Neuronal stem cell (in vitro differentiated cells): ENCODE data around the gene NRTN.
"Not testable (repeated sequence)": the region's sequence is repeated elsewhere in the genome, so short reads cannot be mapped to it uniquely, and the experiment has no call there.

Experiments
- DNase-seq: peaks from one replicate; pipeline ENCODE4 v3.0.0-alpha.2; 2013; ENCODE audit warnings: low spot score
- H2AFZ ChIP-seq: one replicate; pipeline ENCODE4 v1.6.1; 2013; ENCODE audit warnings: mild to moderate bottlenecking, low read length, inconsistent platforms
- H2AK5ac ChIP-seq: 2 replicates; pipeline ENCODE4 v1.6.1; 2013; ENCODE audit warnings: low read depth, mild to moderate bottlenecking, inconsistent platforms, low read length, moderate library complexity, mixed read lengths
- H2BK120ac ChIP-seq: 2 replicates; pipeline ENCODE4 v1.6.1; 2013; ENCODE audit warnings: low read depth, mild to moderate bottlenecking, inconsistent platforms, low read length, moderate library complexity, mixed read lengths
- H2BK12ac ChIP-seq: one replicate; pipeline ENCODE4 v1.6.1; 2013; ENCODE audit warnings: low read length, inconsistent platforms
- H2BK15ac ChIP-seq: 2 replicates; pipeline ENCODE4 v1.6.1; 2013; ENCODE audit warnings: mild to moderate bottlenecking, low read length, inconsistent platforms, mixed read lengths
- H2BK5ac ChIP-seq: one replicate; pipeline ENCODE4 v1.6.1; 2013; ENCODE audit warnings: inconsistent platforms, mild to moderate bottlenecking, low read length, moderate library complexity
- H3K14ac ChIP-seq: one replicate; pipeline ENCODE4 v1.6.1; 2013; ENCODE audit warnings: low read length, inconsistent platforms
- H3K18ac ChIP-seq: 2 replicates; pipeline ENCODE4 v1.6.1; 2013; ENCODE audit warnings: low read length, inconsistent platforms
- H3K23ac ChIP-seq: 2 replicates; pipeline ENCODE4 v1.6.1; 2013; ENCODE audit warnings: low read depth, mild to moderate bottlenecking, mixed read lengths, low read length, inconsistent platforms; ENCODE audit not compliant: poor library complexity
- H3K27ac ChIP-seq: replicated peaks from 3 replicates; pipeline ENCODE4 v1.5.1; 2013; ENCODE audit warnings: low read length, inconsistent platforms
- H3K27me3 ChIP-seq, 3 experiments: 2 replicates each; pipeline ENCODE4 v1.6.1; 2013; ENCODE audit warnings: low read length in 3 of 3, mild to moderate bottlenecking in 2 of 3, inconsistent platforms in 1 of 3, low read depth in 1 of 3, mixed read lengths in 1 of 3, moderate library complexity in 1 of 3; ENCODE audit not compliant: control insufficient read depth in 3 of 3, insufficient read depth in 3 of 3
- H3K36me3 ChIP-seq, 2 donors: replicated peaks in 1 of 2; 2 replicates each; pipeline ENCODE4 v1.6.1; 2013; ENCODE audit warnings: low read length in 2 of 2; ENCODE audit not compliant: control insufficient read depth in 2 of 2, insufficient read depth in 2 of 2
- H3K4ac ChIP-seq: 2 replicates; pipeline ENCODE4 v1.6.1; 2013; ENCODE audit warnings: inconsistent platforms, mild to moderate bottlenecking, low read length, moderate library complexity
- H3K4me1 ChIP-seq, 2 donors: 1 replicate in 1 of 2; 2 replicates in 1 of 2; pipeline ENCODE4 v1.6.1; 2013; ENCODE audit warnings: low read length in 2 of 2, low read depth in 1 of 2; ENCODE audit not compliant: control insufficient read depth in 2 of 2, insufficient read depth in 1 of 2
- H3K4me2 ChIP-seq: one replicate; pipeline ENCODE4 v1.6.1; 2013; ENCODE audit warnings: mild to moderate bottlenecking, low read length, inconsistent platforms; ENCODE audit not compliant: insufficient read depth, poor library complexity, severe bottlenecking
- H3K4me3 ChIP-seq, 2 donors: 2 replicates each; pipeline ENCODE4 v1.5.1; 2013; ENCODE audit warnings: low read length in 2 of 2, mild to moderate bottlenecking in 2 of 2, inconsistent platforms in 1 of 2, moderate library complexity in 1 of 2
- H3K79me1 ChIP-seq: one replicate; pipeline ENCODE4 v1.6.1; 2013; ENCODE audit warnings: low read depth, mild to moderate bottlenecking, inconsistent platforms, low read length, moderate library complexity
- H3K9ac ChIP-seq: one replicate; pipeline ENCODE4 v1.6.1; 2013; ENCODE audit warnings: mild to moderate bottlenecking, low read depth, low read length, inconsistent platforms; ENCODE audit not compliant: poor library complexity
- H3K9me3 ChIP-seq, 2 donors: replicated peaks in 1 of 2; 2 replicates each; pipeline versions ENCODE3 to v1.6.1; 2013; ENCODE audit warnings: low read length in 2 of 2, mild to moderate bottlenecking in 2 of 2, inconsistent platforms in 1 of 2, low read depth in 1 of 2, mixed read lengths in 1 of 2, moderate library complexity in 1 of 2; ENCODE audit not compliant: control insufficient read depth in 2 of 2, insufficient read depth in 1 of 2
- H4K8ac ChIP-seq: one replicate; pipeline ENCODE4 v1.6.1; 2013; ENCODE audit warnings: low read depth, mild to moderate bottlenecking, inconsistent platforms, low read length, moderate library complexity
- H4K91ac ChIP-seq: one replicate; pipeline ENCODE4 v1.6.1; 2013; ENCODE audit warnings: low read length, low read depth, mild to moderate bottlenecking, inconsistent platforms; ENCODE audit not compliant: poor library complexity
- WGBS, 2 donors: extraction: QIAGEN DNeasy Blood & Tissue Kit; methylation state at CpG; one replicate each; pipeline ENCODE4 v1.1.7; 2013; ENCODE audit warnings: missing lambda C conversion rate in 2 of 2, mixed read lengths in 1 of 2; ENCODE audit not compliant: insufficient read length in 2 of 2, insufficient replicate concordance in 1 of 2; ENCODE audit errors: extremely low coverage in 2 of 2; 5-methylcytosine and 5-hydroxymethylcytosine counted together

NRTN gene

DNA sequence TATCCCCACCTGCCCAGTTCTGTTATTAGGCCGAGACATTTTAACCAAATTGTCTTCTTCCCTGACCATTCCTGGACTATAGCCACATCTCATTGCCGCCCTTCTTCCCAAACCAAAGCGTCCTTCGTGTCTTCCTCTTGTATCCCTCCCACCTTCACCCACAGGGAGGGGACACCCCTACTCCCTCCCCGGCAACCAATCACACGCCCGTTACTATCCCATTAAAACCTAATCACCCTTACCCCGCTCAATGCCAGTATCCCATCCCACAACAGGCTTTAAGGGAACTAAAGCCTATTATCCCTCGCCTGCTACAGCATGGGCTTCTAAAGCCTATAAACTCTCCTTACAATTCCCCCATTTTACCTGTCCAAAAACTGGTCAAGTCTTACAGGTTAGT lies 50.3 kb downstream of the NRTN start:
- not testable (repeated sequence) for H2AFZ ChIP-seq, H2BK12ac ChIP-seq, H3K4me3 ChIP-seq, H3K23ac ChIP-seq, H3K9ac ChIP-seq, H3K27ac ChIP-seq, H3K14ac ChIP-seq, H2BK5ac ChIP-seq, H3K4ac ChIP-seq, H3K36me3 ChIP-seq, H3K79me1 ChIP-seq, H3K4me2 ChIP-seq, DNase-seq, H2AK5ac ChIP-seq, H2BK15ac ChIP-seq, H4K91ac ChIP-seq, H3K4me1 ChIP-seq, H2BK120ac ChIP-seq, H3K18ac ChIP-seq, H3K9me3 ChIP-seq, H3K27me3 ChIP-seq, H4K8ac ChIP-seq
- no CpG with 5 or more reads among the region's 9 CpGs for WGBS, 2 donors

DNA sequence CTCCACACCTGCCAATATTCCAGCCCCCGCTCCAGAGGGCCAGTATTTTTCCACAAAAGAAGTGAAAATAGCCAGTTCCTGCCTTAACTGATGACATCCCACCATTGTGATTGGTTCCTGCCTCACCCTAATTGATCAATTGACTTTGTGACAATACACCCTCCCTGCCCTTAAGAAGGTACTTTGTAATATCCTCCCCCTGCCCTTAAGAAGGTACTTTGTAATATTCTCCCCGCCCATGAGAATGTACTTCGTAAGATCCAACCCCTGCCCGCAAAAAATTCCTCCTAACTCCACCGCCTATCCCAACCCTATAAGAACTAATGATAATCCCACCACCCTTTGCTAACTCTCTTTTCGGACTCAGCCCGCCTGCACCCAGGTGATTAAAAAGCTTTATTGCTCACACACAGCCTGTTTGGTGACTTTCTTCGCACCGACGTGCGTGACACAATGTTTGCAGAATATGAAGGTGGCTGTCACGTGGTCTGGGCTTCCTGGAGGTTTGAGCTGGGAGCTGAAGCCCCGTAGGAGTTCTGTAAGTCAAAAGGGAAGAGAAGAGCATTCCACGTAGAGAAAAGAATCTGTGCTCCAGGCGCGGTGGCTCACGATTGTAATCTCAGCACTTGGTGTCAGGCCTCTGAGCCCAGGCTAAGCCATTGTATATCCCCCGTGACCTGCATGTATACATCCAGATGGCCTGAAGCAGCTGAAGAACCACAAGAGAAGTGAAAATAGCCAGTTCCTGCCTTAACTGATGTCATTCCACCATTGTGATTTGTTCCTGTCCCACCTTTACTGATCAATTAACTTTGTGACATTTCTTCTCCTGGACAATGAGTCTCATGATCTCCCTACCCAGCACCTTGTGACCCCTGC lies 52.6 kb downstream of the NRTN start:
- Histone ChIP-seq H3K79me1 (no peaks in the 10 kb centered on the region), H3K27me3 (peaks cover 0 to 8% (median 0%) of the 10 kb centered on the region in 3 experiments), H3K4me3 (no peak overlapping the region), H2BK5ac (no peak overlapping the region), H2AK5ac (no peak overlapping the region), H2AFZ (no peak overlapping the region), H3K4me2 (no peak overlapping the region), H3K14ac (no peak overlapping the region), H3K18ac (no peak overlapping the region), H3K4me1 (peaks cover 0 to 2% of the 10 kb centered on the region in 2 donors), H3K9me3 (peaks cover 0 to 4% of the 10 kb centered on the region in 2 donors), H3K4ac (no peak overlapping the region), H2BK120ac (no peak overlapping the region), H4K8ac (no peak overlapping the region), H2BK15ac (no peak overlapping the region), H4K91ac (no peak overlapping the region), H3K9ac (no peak overlapping the region), H3K23ac (no peak overlapping the region), H2BK12ac (no peak overlapping the region), H3K36me3 (no peaks in the 10 kb centered on the region), H3K27ac (no peak overlapping the region)
- 100% methylated on average over 1 of the region's 18 CpGs; no CpG with 5 or more reads in 1 of the 2 donors for WGBS, 2 donors
- DNase-seq, result no peak

- Histone ChIP-seq H3K4ac (no peak overlapping the region), H3K4me3 (no peak overlapping the region), H3K23ac (no peak overlapping the region), H3K79me1 (peaks cover 2% of the 10 kb centered on the region), H2BK120ac (no peak overlapping the region), H3K9ac (peak overlapping the region; percentile 60), H3K18ac (no peak overlapping the region), H2BK5ac (peak overlapping the region; percentile 48), H3K4me2 (no peak overlapping the region), H2BK12ac (peak overlapping the region; percentile 22), H3K9me3 (no peaks in the 10 kb centered on the region), H2BK15ac (peak overlapping the region; percentile 58), H2AK5ac (no peak overlapping the region), H3K4me1 (peaks cover 0 to 3% of the 10 kb centered on the region in 2 donors), H2AFZ (no peak overlapping the region), H3K36me3 (no peaks in the 10 kb centered on the region), H4K8ac (peak overlapping the region; percentile 43), H3K27ac (no peak overlapping the region), H4K91ac (no peak overlapping the region), H3K14ac (peak overlapping the region; percentile 17), H3K27me3 (peaks cover 0 to 3% (median 0%) of the 10 kb centered on the region in 3 experiments)
- no peak for DNase-seq
- WGBS, 2 donors, result no CpG with 5 or more reads among the region's 11 CpGs
Observed at GRCh38 chr19:5863030-5863665, 58.3 kb downstream of the NRTN start.
